SU-DHL-6 (cell line): ENCODE data around the gene MTOR.

Experiments
- EZH2phosphoT487 ChIP-seq: fragments of 200-600 bp; sonication (generic), shearing (Covaris generic); conservative IDR thresholded peaks from 2 replicates; pipeline ENCODE4 v1.6.1; 2018; ENCODE audit warnings: mild to moderate bottlenecking, antibody characterized with exemption, low read length, moderate library complexity, mixed read lengths
- TF ChIP-seq, protein P1 (sequence below): fragments of 200-600 bp; sonication (generic); IDR thresholded peaks from one replicate; pipeline ENCODE4 v1.5.1; 2017; ENCODE audit warnings: antibody characterized with exemption, mild to moderate bottlenecking, low read length, moderate library complexity; ENCODE audit not compliant: insufficient read depth, poor library complexity, severe bottlenecking

DNA sequence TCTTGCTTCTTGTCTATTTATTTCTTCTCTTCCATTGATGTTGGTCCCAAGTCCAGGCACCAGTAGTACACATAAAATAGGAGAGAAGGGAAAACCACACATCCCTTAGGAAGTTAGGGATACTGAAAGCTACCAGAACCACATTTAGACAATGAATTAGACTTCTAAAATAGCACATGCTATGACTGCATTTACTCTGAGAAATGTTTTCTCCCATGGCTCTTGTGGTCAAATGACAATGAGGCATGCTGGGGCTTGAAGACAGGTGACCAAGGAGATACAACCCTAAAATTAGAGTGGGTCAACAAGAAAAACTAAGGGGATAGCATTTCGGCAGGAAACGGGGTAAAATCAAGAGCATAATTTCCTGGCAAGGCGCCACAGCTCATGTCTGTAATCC lies 17.1 kb downstream of the MTOR start:
- TF ChIP-seq, protein P1, sequence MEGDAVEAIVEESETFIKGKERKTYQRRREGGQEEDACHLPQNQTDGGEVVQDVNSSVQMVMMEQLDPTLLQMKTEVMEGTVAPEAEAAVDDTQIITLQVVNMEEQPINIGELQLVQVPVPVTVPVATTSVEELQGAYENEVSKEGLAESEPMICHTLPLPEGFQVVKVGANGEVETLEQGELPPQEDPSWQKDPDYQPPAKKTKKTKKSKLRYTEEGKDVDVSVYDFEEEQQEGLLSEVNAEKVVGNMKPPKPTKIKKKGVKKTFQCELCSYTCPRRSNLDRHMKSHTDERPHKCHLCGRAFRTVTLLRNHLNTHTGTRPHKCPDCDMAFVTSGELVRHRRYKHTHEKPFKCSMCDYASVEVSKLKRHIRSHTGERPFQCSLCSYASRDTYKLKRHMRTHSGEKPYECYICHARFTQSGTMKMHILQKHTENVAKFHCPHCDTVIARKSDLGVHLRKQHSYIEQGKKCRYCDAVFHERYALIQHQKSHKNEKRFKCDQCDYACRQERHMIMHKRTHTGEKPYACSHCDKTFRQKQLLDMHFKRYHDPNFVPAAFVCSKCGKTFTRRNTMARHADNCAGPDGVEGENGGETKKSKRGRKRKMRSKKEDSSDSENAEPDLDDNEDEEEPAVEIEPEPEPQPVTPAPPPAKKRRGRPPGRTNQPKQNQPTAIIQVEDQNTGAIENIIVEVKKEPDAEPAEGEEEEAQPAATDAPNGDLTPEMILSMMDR: no peak
- TF ChIP-seq EZH2phosphoT487: no peak
